Measurements from ENCODE around the gene SDR39U1.

Gene SDR39U1

GRCh38 chr14:24441485-24441884 lies 1.1 kb downstream of the SDR39U1 start:
- H3K4me3 ChIP-seq (ENCODE audit: low read depth, low read length), result peak overlapping the region; percentile 98
- TF ChIP-seq CTCF (IDR thresholded peaks at IDR 0.05; ENCODE audit: insufficient read depth, low read length, missing control alignments), result no peak
- ChIA-PET CTCF (interaction anchor here (0.9 to 33.5 kb wide), 8 partner anchors 9 to 136 kb away, joined by 3 to 1633 read pairs (median 6); partner anchors contain the start of genes ADCY4, CBLN3, CIDEB and DHRS1), POLR2A (interaction anchor here (0.7 to 2.5 kb wide), 5 partner anchors 11 to 199 kb away, joined by 3 to 25 read pairs (median 4); partner anchors contain the start of genes KHNYN and TINF2)
- no peak for DNase-seq (ENCODE audit: low read depth, low spot score)

GRCh38 chr14:24440606-24441399 lies 1.8 kb downstream of the SDR39U1 start:
- peak overlapping the region; percentile 98 for H3K4me3 ChIP-seq (ENCODE audit: low read depth, low read length)
- TF ChIP-seq CTCF (IDR thresholded peaks at IDR 0.05; ENCODE audit: insufficient read depth, low read length, missing control alignments), result no peak
- ChIA-PET CTCF (interaction anchor here (1.3 to 33.5 kb wide), 6 partner anchors 9 to 135 kb away, joined by 3 to 1633 read pairs (median 40); partner anchors contain the start of genes ADCY4, CBLN3, CIDEB and DHRS1), POLR2A (interaction anchor here (1.0 to 2.5 kb wide), 4 partner anchors 10 to 199 kb away, joined by 3 to 25 read pairs (median 4); partner anchors contain the start of genes KHNYN and TINF2)
- DNase-seq (ENCODE audit: low read depth, low spot score), result no peak

GRCh38 chr14:24439830-24440605 lies 2.6 kb downstream of the SDR39U1 start:
- TF ChIP-seq CTCF (IDR thresholded peaks at IDR 0.05; ENCODE audit: insufficient read depth, low read length, missing control alignments), result no peak
- DNase-seq (ENCODE audit: low read depth, low spot score), result no peak
- H3K4me3 ChIP-seq (ENCODE audit: low read depth, low read length), result no peak overlapping the region
- ChIA-PET CTCF (interaction anchor here (1.3 to 33.5 kb wide), 4 partner anchors 8 to 134 kb away, joined by 3 to 1633 read pairs (median 226); partner anchors contain the start of genes ADCY4, CBLN3, CIDEB and DHRS1), POLR2A (interaction anchor here (1.0 to 1.1 kb wide), 2 partner anchors 8 to 88 kb away, joined by 3 to 5 read pairs; no protein-coding TSS in a partner anchor)

- CTCF ChIA-PET, result interaction anchor here (4.7 to 33.5 kb wide), 3 partner anchors 7 to 134 kb away, joined by 73 to 1633 read pairs (median 380); partner anchors contain the start of genes ADCY4, CBLN3, CIDEB and DHRS1
- no peak for DNase-seq (ENCODE audit: low read depth, low spot score)
- POLR2A ChIA-PET, result interaction anchor here (0.5 to 1.1 kb wide), 2 partner anchors 8 to 44 kb away, joined by 3 to 5 read pairs; no protein-coding TSS in a partner anchor
- no peak for TF ChIP-seq CTCF (IDR thresholded peaks at IDR 0.05; ENCODE audit: insufficient read depth, low read length, missing control alignments)
- no peak overlapping the region for H3K4me3 ChIP-seq (ENCODE audit: low read depth, low read length)
Observed at GRCh38 chr14:24439257-24439656, 3.3 kb downstream of the SDR39U1 start.

- POLR2A ChIA-PET, result interaction anchor here (0.5 to 1.5 kb wide), 3 partner anchors 43 to 120 kb away, joined by 3 to 8 read pairs (median 5); no protein-coding TSS in a partner anchor
- no peak overlapping the region for H3K4me3 ChIP-seq (ENCODE audit: low read depth, low read length)
- DNase-seq (ENCODE audit: low read depth, low spot score), result no peak
- CTCF ChIA-PET, result interaction anchor here (1.6 to 33.5 kb wide), 6 partner anchors 26 to 133 kb away, joined by 3 to 1633 read pairs (median 211); partner anchors contain the start of genes ADCY4, CIDEB, DHRS1 and LTB4R
- TF ChIP-seq CTCF (IDR thresholded peaks at IDR 0.05; ENCODE audit: insufficient read depth, low read length, missing control alignments), result no peak
Observed at GRCh38 chr14:24438223-24439097, 4.1 kb downstream of the SDR39U1 start.

Measured in AG04449 (cell line).